OCI-LY1 (cell line): ENCODE measurements around the gene TNS3.

Source experiments
- CTCF ChIP-seq: fragments of 200-600 bp; sonication (generic), shearing (Covaris generic); IDR thresholded peaks from 2 replicates; pipeline ENCODE4 v1.5.1; 2017; ENCODE audit warnings: mild to moderate bottlenecking, antibody characterized with exemption, low read length, moderate library complexity, mixed read lengths
- EZH2 ChIP-seq: fragments of 200-600 bp; sonication (generic), shearing (Covaris generic); IDR thresholded peaks from 2 replicates; pipeline ENCODE4 v1.8.0; 2017; ENCODE audit warnings: borderline replicate concordance, mixed run types, mild to moderate bottlenecking, antibody characterized with exemption, low read length, moderate library complexity, mixed read lengths

GRCh38 chr7:47367369-47367768, 214.5 kb downstream of the TNS3 start:
- TF ChIP-seq CTCF (no peak), EZH2 (no peak)
